Measurements from ENCODE around the gene AUTS2. TPM values are rescaled to one million over a fixed set of nuclear protein-coding genes. Genes with fewer than 3 reads are reported as not detected.

AUTS2 gene
- total RNA-seq, 3 donors from 2014 or later, result 31.2 to 67.6 (median 36.5) TPM

GRCh38 chr7:69567800-69568199 is 30.5 kb upstream of the AUTS2 start:
- DNase-seq, result no peak
- Histone ChIP-seq H3K9me3 (no peaks in the 10 kb centered on the region), H3K4me1 (ENCODE audit: low read depth) (no peaks in the 10 kb centered on the region), H3K4me3 (no peak overlapping the region), H3K36me3 (ENCODE audit: low read depth) (no peaks in the 10 kb centered on the region)
- ATAC-seq, result no peak
- intact Hi-C loops (cut with DNase I, micrococcal nuclease), result no loop called here
- TF ChIP-seq, protein P1, sequence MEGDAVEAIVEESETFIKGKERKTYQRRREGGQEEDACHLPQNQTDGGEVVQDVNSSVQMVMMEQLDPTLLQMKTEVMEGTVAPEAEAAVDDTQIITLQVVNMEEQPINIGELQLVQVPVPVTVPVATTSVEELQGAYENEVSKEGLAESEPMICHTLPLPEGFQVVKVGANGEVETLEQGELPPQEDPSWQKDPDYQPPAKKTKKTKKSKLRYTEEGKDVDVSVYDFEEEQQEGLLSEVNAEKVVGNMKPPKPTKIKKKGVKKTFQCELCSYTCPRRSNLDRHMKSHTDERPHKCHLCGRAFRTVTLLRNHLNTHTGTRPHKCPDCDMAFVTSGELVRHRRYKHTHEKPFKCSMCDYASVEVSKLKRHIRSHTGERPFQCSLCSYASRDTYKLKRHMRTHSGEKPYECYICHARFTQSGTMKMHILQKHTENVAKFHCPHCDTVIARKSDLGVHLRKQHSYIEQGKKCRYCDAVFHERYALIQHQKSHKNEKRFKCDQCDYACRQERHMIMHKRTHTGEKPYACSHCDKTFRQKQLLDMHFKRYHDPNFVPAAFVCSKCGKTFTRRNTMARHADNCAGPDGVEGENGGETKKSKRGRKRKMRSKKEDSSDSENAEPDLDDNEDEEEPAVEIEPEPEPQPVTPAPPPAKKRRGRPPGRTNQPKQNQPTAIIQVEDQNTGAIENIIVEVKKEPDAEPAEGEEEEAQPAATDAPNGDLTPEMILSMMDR (IDR thresholded peaks at IDR 0.05), result no peak

GRCh38 chr7:69568266-69568665 is 30.0 kb upstream of the AUTS2 start:
- TF ChIP-seq, protein P1 (IDR thresholded peaks at IDR 0.05), result no peak
- no peaks in the 10 kb centered on the region for H3K4me1 ChIP-seq (ENCODE audit: low read depth)
- DNase-seq, result no peak
- intact Hi-C loops (cut with DNase I, micrococcal nuclease), result no loop called here
- H3K4me3 ChIP-seq, result no peak overlapping the region
- ATAC-seq, result no peak
- H3K36me3 ChIP-seq (ENCODE audit: low read depth), result no peaks in the 10 kb centered on the region
- no peaks in the 10 kb centered on the region for H3K9me3 ChIP-seq

- TF ChIP-seq, protein P1 (IDR thresholded peaks at IDR 0.05), result no peak
- intact Hi-C loops (cut with DNase I, micrococcal nuclease), result no loop called here
- H3K4me1 ChIP-seq (ENCODE audit: low read depth), result no peaks in the 10 kb centered on the region
- no peak for DNase-seq
- no peak overlapping the region for H3K4me3 ChIP-seq
- H3K36me3 ChIP-seq (ENCODE audit: low read depth), result no peaks in the 10 kb centered on the region
- no peak for ATAC-seq
- H3K9me3 ChIP-seq, result no peaks in the 10 kb centered on the region
Measured at GRCh38 chr7:69575651-69576050, 22.6 kb upstream of the AUTS2 start.

GRCh38 chr7:69577221-69577620 is 21.1 kb upstream of the AUTS2 start:
- Histone ChIP-seq H3K36me3 (ENCODE audit: low read depth) (no peaks in the 10 kb centered on the region), H3K4me1 (ENCODE audit: low read depth) (no peaks in the 10 kb centered on the region), H3K4me3 (no peak overlapping the region), H3K9me3 (no peaks in the 10 kb centered on the region)
- DNase-seq (no peak), ATAC-seq (no peak)
- intact Hi-C loops (cut with DNase I, micrococcal nuclease), result no loop called here
- TF ChIP-seq, protein P1 (IDR thresholded peaks at IDR 0.05), result no peak

DNA sequence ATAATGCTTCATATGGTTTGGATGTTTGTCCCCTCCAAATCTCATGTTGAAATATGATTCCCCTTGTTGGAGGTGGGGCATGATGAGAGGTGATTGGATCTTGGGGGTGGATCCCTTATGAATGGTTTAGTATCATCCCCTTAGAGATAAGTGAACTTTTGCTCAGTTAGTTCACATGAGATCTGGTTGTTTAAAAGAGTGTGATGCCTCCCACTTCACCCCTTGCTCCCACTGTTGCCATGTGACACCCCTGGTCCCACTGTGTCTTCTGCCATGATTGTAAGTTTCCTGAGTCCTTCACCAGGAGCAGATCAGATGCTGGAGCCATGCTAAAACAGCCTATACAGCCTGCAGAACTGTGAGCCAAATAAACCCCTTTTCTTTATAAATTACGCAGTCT is 13.1 kb upstream of the AUTS2 start:
- Histone ChIP-seq H3K4me3 (no peak overlapping the region), H3K4me1 (ENCODE audit: low read depth) (no peaks in the 10 kb centered on the region), H3K36me3 (ENCODE audit: low read depth) (no peaks in the 10 kb centered on the region), H3K9me3 (no peaks in the 10 kb centered on the region)
- ATAC-seq (no peak), DNase-seq (no peak)
- intact Hi-C loops (cut with DNase I, micrococcal nuclease), result no loop called here
- TF ChIP-seq, protein P1 (IDR thresholded peaks at IDR 0.05), result no peak

- no peaks in the 10 kb centered on the region for H3K4me1 ChIP-seq (ENCODE audit: low read depth)
- H3K36me3 ChIP-seq (ENCODE audit: low read depth), result no peaks in the 10 kb centered on the region
- TF ChIP-seq, protein P1 (IDR thresholded peaks at IDR 0.05), result no peak
- no peaks in the 10 kb centered on the region for H3K9me3 ChIP-seq
- intact Hi-C loops (cut with DNase I, micrococcal nuclease), result no loop called here
- DNase-seq (no peak), ATAC-seq (no peak)
- no peak overlapping the region for H3K4me3 ChIP-seq
Measured at GRCh38 chr7:69586321-69586720, 12.0 kb upstream of the AUTS2 start.
